Activated T-cell treated with anti-CD3 and anti-CD28 coated beads, Interleukin-2, amount 50 U/mL, for 72 hours (primary cell): ENCODE results near the gene ENG. TPM values are rescaled to one million over a fixed set of nuclear protein-coding genes. Genes with fewer than 3 reads are reported as not detected.
"Not testable (repeated sequence)": the region's sequence is repeated elsewhere in the genome, so short reads cannot be mapped to it uniquely, and the experiment has no call there.

Source experiments
- ATAC-seq, 2 donors: fragments of 150-1000 bp; cut with Tn5 transposase; replicated peaks in 1 of 2; 2 replicates each; pipeline ENCODE4 v1.10.0; 2021; ENCODE audit warnings: moderate library complexity in 2 of 2, mild to moderate bottlenecking in 1 of 2
- DNase-seq, 2 donors: peaks; one replicate each; pipeline ENCODE4 v3.0.0; 2021 to 2022; ENCODE audit warnings: mixed read lengths in 1 of 2
- H3K27ac Mint-ChIP-seq: one replicate; pipeline ENCODE4 v1.8.0; 2022; ENCODE audit warnings: mild to moderate bottlenecking, moderate library complexity, mixed read lengths
- H3K27me3 Mint-ChIP-seq: one replicate; pipeline ENCODE4 v1.8.0; 2022; ENCODE audit warnings: low read depth, mixed read lengths
- H3K36me3 Mint-ChIP-seq, 2 donors: one replicate each; pipeline ENCODE4 v1.8.0; 2022; ENCODE audit warnings: mixed read lengths in 2 of 2, mild to moderate bottlenecking in 1 of 2; ENCODE audit not compliant: insufficient read depth in 2 of 2
- H3K4me1 Mint-ChIP-seq: one replicate; pipeline ENCODE4 v1.8.0; 2022; ENCODE audit warnings: low read depth, mixed read lengths
- H3K4me3 Mint-ChIP-seq, 2 donors: one replicate each; pipeline ENCODE4 v1.8.0; 2022; ENCODE audit warnings: mild to moderate bottlenecking in 2 of 2, mixed read lengths in 2 of 2, moderate library complexity in 2 of 2
- H3K9me3 Mint-ChIP-seq, 2 donors: one replicate each; pipeline ENCODE4 v1.8.0; 2022; ENCODE audit warnings: mixed read lengths in 2 of 2
- total RNA-seq, 2 donors: library from RNA; stranded (reverse); gene quantifications; one replicate each; pipeline ENCODE4 v1.2.3, GENCODE V29; 2022

ENG gene
- total RNA-seq, 2 donors from 2014 or later: 11.1 to 14.4 TPM

GRCh38 chr9:127876026-127876763 lies 21.7 kb upstream of the ENG start:
- DNase-seq: no peak
- H3K36me3 Mint-ChIP-seq: peaks cover 0 to under 1% of the 10 kb centered on the region in 2 donors
- H3K9me3 Mint-ChIP-seq: no peaks in the 10 kb centered on the region
- H3K27me3 Mint-ChIP-seq: peaks cover 8% of the 10 kb centered on the region
- ATAC-seq: no peak
- no peak overlapping the region for H3K27ac Mint-ChIP-seq
- H3K4me1 Mint-ChIP-seq: no peaks in the 10 kb centered on the region
- H3K4me3 Mint-ChIP-seq: no peak overlapping the region

DNA sequence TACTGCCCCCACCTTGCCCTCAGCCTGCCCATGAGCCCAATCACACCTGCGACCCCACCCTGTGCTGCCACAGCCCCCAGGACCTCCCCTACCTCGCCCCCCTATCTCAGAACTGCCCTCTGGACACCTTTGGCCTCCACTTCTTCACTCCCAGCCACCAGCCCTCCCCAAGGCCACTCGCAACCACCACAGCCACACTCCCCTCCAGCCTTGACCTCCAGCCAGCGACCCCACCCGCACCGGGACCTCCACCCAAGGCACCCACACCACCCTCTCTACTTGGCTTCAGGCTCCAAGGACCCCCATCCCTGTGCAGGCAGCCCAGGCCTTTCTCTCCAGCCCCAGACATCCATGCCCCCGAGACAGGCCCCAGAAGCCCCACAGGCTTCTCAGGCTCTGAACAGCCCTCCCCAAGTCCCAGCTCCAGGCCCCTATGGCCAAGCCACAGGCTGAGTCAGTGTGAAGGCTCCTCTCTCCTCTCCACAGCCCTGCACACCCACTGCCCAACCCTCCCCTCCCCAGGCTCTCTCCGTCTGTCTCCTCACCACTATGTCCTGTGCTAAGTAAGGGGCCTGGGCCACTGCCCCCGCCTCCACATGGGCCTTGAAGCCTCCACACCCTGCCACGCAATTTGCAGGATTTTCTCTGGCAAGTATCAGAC lies 21.0 kb upstream of the ENG start:
- no peaks in the 10 kb centered on the region for H3K4me1 Mint-ChIP-seq
- no peaks in the 10 kb centered on the region for H3K36me3 Mint-ChIP-seq
- DNase-seq (no peak), ATAC-seq (no peak)
- H3K4me3 Mint-ChIP-seq: no peak overlapping the region
- no peaks in the 10 kb centered on the region for H3K9me3 Mint-ChIP-seq
- peaks cover 8% of the 10 kb centered on the region for H3K27me3 Mint-ChIP-seq
- no peak overlapping the region for H3K27ac Mint-ChIP-seq

DNA sequence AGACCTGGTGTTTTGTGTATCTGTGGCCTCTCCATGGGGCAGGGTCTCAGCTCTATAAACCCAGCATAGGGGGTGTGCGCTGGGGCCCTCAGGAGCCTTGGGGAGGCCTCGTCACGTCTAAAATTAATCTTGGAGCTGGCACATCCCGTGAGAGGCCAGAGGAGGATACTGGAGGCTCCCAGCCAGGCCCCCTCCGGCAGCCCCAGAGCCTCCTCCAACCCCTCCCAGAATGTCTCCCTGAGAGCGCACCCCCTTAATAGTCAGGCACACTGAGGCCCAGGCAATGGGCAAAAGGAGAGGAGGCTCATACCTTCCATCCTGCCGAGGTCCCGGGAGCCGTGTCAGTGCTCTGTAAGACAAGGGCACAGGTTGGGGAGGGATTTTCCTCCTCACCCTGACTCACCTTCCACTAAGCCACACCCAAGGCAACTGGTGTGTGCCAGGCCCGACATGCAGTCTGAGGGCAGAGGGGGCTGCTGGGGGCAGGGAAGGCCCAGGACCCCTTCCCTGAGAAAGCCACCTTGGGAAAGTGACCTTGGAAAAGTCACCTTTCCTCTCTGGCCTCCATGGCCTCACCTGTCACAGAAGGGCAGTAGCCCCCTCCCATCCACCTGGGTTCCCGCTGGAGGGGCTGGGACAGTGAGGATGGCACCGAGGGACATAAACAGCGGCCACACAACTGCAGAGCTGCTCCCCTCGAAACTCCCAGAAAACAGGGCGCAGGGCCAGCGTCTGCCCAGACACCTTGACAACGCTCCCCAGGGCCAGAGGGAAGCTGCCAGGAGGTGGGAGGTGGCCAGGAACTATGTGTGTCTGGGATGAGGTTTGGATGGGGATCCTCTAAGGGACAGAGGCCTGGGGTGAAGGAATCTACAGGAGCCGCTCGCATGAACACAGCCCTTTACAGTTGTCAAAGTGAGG lies 20.1 kb upstream of the ENG start:
- Mint-ChIP-seq H3K36me3 (no peaks in the 10 kb centered on the region), H3K4me1 (no peaks in the 10 kb centered on the region), H3K4me3 (no peak overlapping the region), H3K27me3 (peaks cover 8% of the 10 kb centered on the region), H3K9me3 (no peaks in the 10 kb centered on the region), H3K27ac (no peak overlapping the region)
- ATAC-seq (no peak), DNase-seq (no peak)

GRCh38 chr9:127873886-127874285 lies 19.4 kb upstream of the ENG start:
- Mint-ChIP-seq H3K9me3 (no peaks in the 10 kb centered on the region), H3K4me3 (no peak overlapping the region), H3K4me1 (no peaks in the 10 kb centered on the region), H3K36me3 (no peaks in the 10 kb centered on the region), H3K27me3 (peaks cover 8% of the 10 kb centered on the region), H3K27ac (no peak overlapping the region)
- no peak for ATAC-seq
- no peak for DNase-seq

DNA sequence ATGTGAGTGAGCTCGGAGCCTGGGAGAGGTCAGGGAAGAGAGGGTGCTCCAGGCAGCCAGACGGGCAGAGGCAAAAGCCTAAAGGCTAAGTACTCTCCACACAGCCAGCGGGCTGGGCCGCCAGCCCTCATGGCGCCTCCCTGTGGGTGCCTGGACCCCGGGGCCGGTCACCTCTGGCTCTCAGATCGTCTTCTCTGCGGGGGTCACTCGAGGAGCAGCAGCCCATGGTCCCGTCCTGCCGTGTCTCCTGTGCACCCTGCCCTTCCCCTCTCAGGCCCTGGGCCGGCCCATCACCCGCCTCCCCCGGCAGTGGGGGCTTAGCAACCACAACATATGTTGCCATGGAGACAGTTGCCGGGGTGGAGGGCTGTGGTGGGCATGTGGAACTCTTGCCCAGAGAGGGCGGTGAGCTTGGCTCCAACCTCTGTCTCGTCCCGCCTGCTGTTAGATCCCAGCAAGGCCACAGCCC lies 18.8 kb upstream of the ENG start:
- H3K36me3 Mint-ChIP-seq: no peaks in the 10 kb centered on the region
- H3K4me1 Mint-ChIP-seq: no peaks in the 10 kb centered on the region
- no peaks in the 10 kb centered on the region for H3K9me3 Mint-ChIP-seq
- no peak overlapping the region for H3K27ac Mint-ChIP-seq
- peaks cover 6% of the 10 kb centered on the region for H3K27me3 Mint-ChIP-seq
- DNase-seq: no peak
- ATAC-seq: no peak
- H3K4me3 Mint-ChIP-seq: no peak overlapping the region

GRCh38 chr9:127872369-127873222 lies 18.1 kb upstream of the ENG start:
- Mint-ChIP-seq H3K4me3 (no peak overlapping the region), H3K36me3 (no peaks in the 10 kb centered on the region), H3K27ac (no peak overlapping the region), H3K4me1 (no peaks in the 10 kb centered on the region), H3K27me3 (no peaks in the 10 kb centered on the region), H3K9me3 (no peaks in the 10 kb centered on the region)
- ATAC-seq: no peak
- no peak for DNase-seq

DNA sequence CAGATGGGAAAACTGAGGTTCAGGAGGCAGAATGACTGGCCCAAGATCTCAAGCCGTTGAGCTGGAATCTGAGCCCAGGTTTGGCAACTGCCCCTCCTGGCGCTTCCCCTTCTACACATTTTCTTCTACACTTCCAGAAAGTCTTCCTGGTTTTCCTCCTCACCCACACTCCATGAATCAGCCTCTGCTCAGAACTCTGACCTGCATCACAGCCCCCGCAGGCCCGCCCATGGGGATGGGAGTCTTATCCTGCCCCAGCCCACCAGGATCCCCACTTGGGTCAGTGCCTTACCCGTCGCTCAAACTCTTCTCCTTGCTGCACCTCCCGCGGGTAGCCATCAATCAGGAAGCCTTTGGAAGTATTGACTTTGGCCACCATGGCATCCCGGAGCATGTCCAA lies 17.1 kb upstream of the ENG start:
- Mint-ChIP-seq H3K27me3 (no peaks in the 10 kb centered on the region), H3K27ac (no peak overlapping the region), H3K36me3 (no peaks in the 10 kb centered on the region), H3K9me3 (no peaks in the 10 kb centered on the region), H3K4me3 (no peak overlapping the region), H3K4me1 (peaks cover under 1% of the 10 kb centered on the region)
- no peak for ATAC-seq
- no peak for DNase-seq

DNA sequence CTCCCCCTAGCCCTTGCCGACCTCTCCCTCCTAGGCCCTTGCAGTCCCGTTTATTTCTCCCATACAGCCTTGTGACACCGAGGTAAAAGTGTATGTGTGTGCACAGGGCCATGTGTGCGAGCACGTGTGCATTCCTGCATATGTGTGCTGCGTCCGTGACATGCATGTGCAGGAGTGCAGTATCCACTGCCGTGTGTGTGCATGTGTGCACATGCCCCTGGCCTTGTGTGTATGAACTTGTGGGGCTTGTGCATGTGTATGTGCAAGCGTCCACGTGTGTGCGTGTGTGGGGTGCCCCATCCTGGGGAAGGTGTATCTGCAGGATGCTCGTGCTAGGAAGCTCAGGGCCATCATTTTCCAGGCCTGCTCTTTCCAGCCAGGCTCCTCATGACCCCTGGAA lies 16.4 kb upstream of the ENG start:
- DNase-seq (no peak), ATAC-seq (no peak)
- no peaks in the 10 kb centered on the region for H3K27me3 Mint-ChIP-seq
- no peak overlapping the region for H3K27ac Mint-ChIP-seq
- H3K4me1 Mint-ChIP-seq: peaks cover 6% of the 10 kb centered on the region
- H3K4me3 Mint-ChIP-seq: no peak overlapping the region
- no peaks in the 10 kb centered on the region for H3K9me3 Mint-ChIP-seq
- H3K36me3 Mint-ChIP-seq: no peaks in the 10 kb centered on the region

DNA sequence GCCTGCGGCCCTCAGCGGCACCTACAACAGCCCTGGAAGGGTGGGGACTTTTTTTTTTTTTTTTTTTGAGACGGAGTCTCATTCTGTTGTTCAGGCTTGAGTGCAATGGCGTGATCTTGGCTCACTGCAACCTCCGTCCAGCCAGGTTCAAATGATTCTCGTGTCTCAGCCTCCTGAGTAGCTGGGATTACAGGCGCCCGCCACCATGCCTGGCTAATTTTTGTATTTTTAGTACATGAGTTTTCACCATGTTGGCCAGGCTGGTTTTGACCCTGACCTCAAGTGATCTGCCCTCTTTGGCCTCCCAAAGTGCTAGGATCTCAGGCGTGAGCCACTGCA lies 15.7 kb upstream of the ENG start:
- DNase-seq, H3K27me3 Mint-ChIP-seq, H3K36me3 Mint-ChIP-seq, H3K27ac Mint-ChIP-seq, H3K4me3 Mint-ChIP-seq, ATAC-seq, H3K9me3 Mint-ChIP-seq: not testable (repeated sequence)
- H3K4me1 Mint-ChIP-seq: peaks cover 14% of the 10 kb centered on the region

DNA sequence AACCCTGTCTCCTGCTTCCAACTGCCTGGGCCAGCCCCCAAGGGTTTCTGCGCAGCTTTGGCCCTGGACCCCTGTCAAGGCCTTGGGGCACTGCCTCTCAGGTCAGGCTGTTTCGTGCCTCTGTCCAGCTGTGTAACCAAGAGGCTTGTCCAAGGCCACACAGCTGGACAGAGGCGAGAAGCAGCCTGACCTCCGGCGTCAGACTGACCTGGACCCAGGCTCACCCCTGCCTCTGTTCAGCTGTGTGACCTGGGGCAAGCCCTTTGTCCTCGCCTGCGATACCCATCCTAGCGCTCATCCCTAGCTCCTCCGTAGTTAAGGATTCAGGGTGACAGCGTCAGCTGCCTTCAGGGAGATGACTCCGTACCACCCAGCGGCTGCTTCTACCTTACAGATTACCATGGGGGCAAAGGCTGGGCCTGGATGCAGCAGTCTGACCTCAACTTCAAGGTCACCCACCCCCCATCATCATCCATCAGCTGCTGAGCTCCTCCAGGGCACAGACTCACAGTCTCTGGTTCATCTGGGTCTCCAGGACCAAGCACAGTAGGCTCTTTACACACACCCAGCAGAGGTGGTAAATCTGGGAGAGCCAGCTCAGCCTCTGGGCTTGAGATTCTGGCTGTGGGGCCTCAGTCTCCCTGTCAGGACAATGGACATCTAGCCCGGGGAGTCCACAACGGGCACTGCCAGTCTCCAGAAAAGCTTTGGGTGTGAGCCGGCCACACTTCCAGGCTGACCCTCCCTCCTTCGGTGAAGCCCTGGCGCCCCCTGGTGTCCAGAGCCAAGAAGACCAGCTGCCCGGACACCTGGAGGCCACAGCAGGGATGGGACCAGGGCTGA lies 15.1 kb upstream of the ENG start:
- Mint-ChIP-seq H3K9me3 (no peaks in the 10 kb centered on the region), H3K27ac (no peak overlapping the region), H3K4me1 (peaks cover 20% of the 10 kb centered on the region), H3K4me3 (no peak overlapping the region), H3K27me3 (no peaks in the 10 kb centered on the region), H3K36me3 (peaks cover 1 to 2% of the 10 kb centered on the region in 2 donors)
- ATAC-seq (peak; percentile 65 to 73), DNase-seq (peak; percentile 88 to 92)

GRCh38 chr9:127868278-127868902 lies 13.9 kb upstream of the ENG start:
- ATAC-seq: no peak
- no peak for DNase-seq
- Mint-ChIP-seq H3K36me3 (peaks cover 1 to 2% of the 10 kb centered on the region in 2 donors), H3K9me3 (no peaks in the 10 kb centered on the region), H3K4me3 (no peak overlapping the region), H3K27ac (no peak overlapping the region), H3K4me1 (peaks cover 21% of the 10 kb centered on the region), H3K27me3 (no peaks in the 10 kb centered on the region)
